NCI-H1048 (cell line): ENCODE results near the gene PRDM1.

ENCODE experiments used
- DNase-seq: peaks from one replicate; lab custom pipeline; 2025; lab: John Stamatoyannopoulos, UW

PRDM1 gene

GRCh38 chr6:106097411-106098231, 11.5 kb downstream of the PRDM1 start:
- DNase-seq, result no peak

- no peak for DNase-seq
These were observed 12.5 kb downstream of the PRDM1 start for GRCh38 chr6:106098383-106099234.

GRCh38 chr6:106099235-106099537, 13.1 kb downstream of the PRDM1 start:
- no peak for DNase-seq

GRCh38 chr6:106100755-106101154, 14.6 kb downstream of the PRDM1 start:
- DNase-seq, result no peak

- no peak for DNase-seq
These were observed 15.3 kb downstream of the PRDM1 start for GRCh38 chr6:106101466-106101865.

GRCh38 chr6:106102034-106102433, 15.9 kb downstream of the PRDM1 start:
- no peak for DNase-seq

GRCh38 chr6:106102967-106103727, 17.0 kb downstream of the PRDM1 start:
- DNase-seq, result no peak

GRCh38 chr6:106103728-106104109, 17.6 kb downstream of the PRDM1 start:
- no peak for DNase-seq

GRCh38 chr6:106104476-106104875, 18.3 kb downstream of the PRDM1 start:
- DNase-seq, result no peak

GRCh38 chr6:106104941-106105340, 18.8 kb downstream of the PRDM1 start:
- DNase-seq, result no peak

- DNase-seq, result no peak
These were observed 19.4 kb downstream of the PRDM1 start for GRCh38 chr6:106105493-106105892.

- DNase-seq, result no peak
These were observed 20.3 kb downstream of the PRDM1 start for GRCh38 chr6:106106276-106107042.

GRCh38 chr6:106107043-106107613, 21.0 kb downstream of the PRDM1 start:
- DNase-seq, result no peak

GRCh38 chr6:106108129-106108528, 22.0 kb downstream of the PRDM1 start:
- DNase-seq, result no peak

GRCh38 chr6:106109029-106109428, 22.9 kb downstream of the PRDM1 start:
- DNase-seq, result no peak

GRCh38 chr6:106110164-106110826, 24.2 kb downstream of the PRDM1 start:
- no peak for DNase-seq

GRCh38 chr6:106112433-106112832, 26.3 kb downstream of the PRDM1 start:
- DNase-seq, result no peak

GRCh38 chr6:106113256-106113959, 27.3 kb downstream of the PRDM1 start:
- DNase-seq, result no peak

GRCh38 chr6:106114492-106114891, 28.4 kb downstream of the PRDM1 start:
- DNase-seq, result no peak

GRCh38 chr6:106115286-106115685, 29.1 kb downstream of the PRDM1 start:
- DNase-seq, result no peak
